ENCODE measurements around the gene PGM2. TPM values are rescaled to one million over a fixed set of nuclear protein-coding genes. Genes with fewer than 3 reads are reported as not detected.

Gene PGM2
- total RNA-seq, 1 experiment from 2014 or later = 31.0 TPM

- H3K27me3 ChIP-seq (replicated peaks; ENCODE audit: insufficient read depth, low read depth, low read length, poor library complexity) = no peaks in the 10 kb centered on the region
- TF ChIP-seq, protein P1, sequence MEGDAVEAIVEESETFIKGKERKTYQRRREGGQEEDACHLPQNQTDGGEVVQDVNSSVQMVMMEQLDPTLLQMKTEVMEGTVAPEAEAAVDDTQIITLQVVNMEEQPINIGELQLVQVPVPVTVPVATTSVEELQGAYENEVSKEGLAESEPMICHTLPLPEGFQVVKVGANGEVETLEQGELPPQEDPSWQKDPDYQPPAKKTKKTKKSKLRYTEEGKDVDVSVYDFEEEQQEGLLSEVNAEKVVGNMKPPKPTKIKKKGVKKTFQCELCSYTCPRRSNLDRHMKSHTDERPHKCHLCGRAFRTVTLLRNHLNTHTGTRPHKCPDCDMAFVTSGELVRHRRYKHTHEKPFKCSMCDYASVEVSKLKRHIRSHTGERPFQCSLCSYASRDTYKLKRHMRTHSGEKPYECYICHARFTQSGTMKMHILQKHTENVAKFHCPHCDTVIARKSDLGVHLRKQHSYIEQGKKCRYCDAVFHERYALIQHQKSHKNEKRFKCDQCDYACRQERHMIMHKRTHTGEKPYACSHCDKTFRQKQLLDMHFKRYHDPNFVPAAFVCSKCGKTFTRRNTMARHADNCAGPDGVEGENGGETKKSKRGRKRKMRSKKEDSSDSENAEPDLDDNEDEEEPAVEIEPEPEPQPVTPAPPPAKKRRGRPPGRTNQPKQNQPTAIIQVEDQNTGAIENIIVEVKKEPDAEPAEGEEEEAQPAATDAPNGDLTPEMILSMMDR (conservative IDR thresholded peaks at IDR 0.05; ENCODE audit: low read depth, low read length) = no peak
- TF ChIP-seq EZH2 (IDR thresholded peaks at IDR 0.05; ENCODE audit: borderline replicate concordance, low read depth, low read length, poor library complexity, severe bottlenecking) = no peak
- intact Hi-C loops (cut with micrococcal nuclease; ENCODE audit: unreplicated experiment) = no loop called here
- ChIA-PET CTCF (no interaction called here), POLR2A (ENCODE audit: low non-redundant PET) (no interaction called here)
- H3K36me3 ChIP-seq (ENCODE audit: insufficient read depth, low read length, poor library complexity, severe bottlenecking) = peaks cover 12% of the 10 kb centered on the region
- H3K27ac ChIP-seq (ENCODE audit: low read depth, low read length, poor library complexity, severe bottlenecking) = peak overlapping the region; percentile 34
- no peak for DNase-seq (ENCODE audit: low spot score)
- H3K4me3 ChIP-seq (ENCODE audit: low read depth, low read length, poor library complexity, severe bottlenecking) = no peak overlapping the region
- no peaks in the 10 kb centered on the region for H3K9me3 ChIP-seq (ENCODE audit: low read depth, low read length, poor library complexity, severe bottlenecking)
- no TSS peak for BruUV-seq (replicated peaks)
- H3K4me1 ChIP-seq (ENCODE audit: insufficient read depth, low read length, poor library complexity, severe bottlenecking) = peaks cover 18% of the 10 kb centered on the region
These were observed 9.8 kb downstream of the PGM2 start for GRCh38 chr4:37836274-37836673.

DNA sequence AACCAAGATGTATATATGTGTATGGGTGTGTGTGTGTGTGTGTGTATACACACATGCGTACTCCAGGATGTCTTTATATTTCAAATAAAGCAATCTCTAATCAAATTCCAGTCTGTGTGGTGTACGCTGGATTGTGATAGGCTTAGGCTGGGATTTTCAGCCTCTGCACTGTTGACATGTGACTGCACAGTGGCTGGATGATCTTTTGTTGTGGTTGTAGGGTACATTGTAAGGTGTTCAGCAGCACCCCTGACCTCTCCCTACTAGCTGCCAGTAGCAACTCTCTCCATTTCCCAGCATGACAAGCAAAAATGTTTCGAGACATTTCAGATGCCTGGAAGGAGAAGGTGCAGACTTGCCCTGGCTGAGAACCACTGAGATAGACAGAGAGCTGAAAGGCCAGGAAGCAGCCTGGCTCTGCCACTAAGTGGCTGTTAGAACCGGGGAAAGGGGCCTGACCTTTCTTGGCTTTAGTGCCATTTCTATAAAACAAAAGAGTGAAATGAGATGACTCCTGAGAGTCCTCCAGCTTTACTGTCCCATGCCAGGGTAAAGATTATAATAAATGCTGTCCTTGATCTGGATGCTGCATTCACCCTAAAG is 10.5 kb downstream of the PGM2 start:
- Histone ChIP-seq H3K4me3 (ENCODE audit: low read depth, low read length, poor library complexity, severe bottlenecking) (no peak overlapping the region), H3K27ac (ENCODE audit: low read depth, low read length, poor library complexity, severe bottlenecking) (peak overlapping the region; percentile 34), H3K9me3 (ENCODE audit: low read depth, low read length, poor library complexity, severe bottlenecking) (no peaks in the 10 kb centered on the region), H3K36me3 (ENCODE audit: insufficient read depth, low read length, poor library complexity, severe bottlenecking) (peaks cover 7% of the 10 kb centered on the region), H3K4me1 (ENCODE audit: insufficient read depth, low read length, poor library complexity, severe bottlenecking) (peaks cover 18% of the 10 kb centered on the region), H3K27me3 (replicated peaks; ENCODE audit: insufficient read depth, low read depth, low read length, poor library complexity) (no peaks in the 10 kb centered on the region)
- ChIA-PET POLR2A (ENCODE audit: low non-redundant PET) (no interaction called here), CTCF (no interaction called here)
- BruUV-seq (replicated peaks) = no TSS peak
- TF ChIP-seq, protein P1 (conservative IDR thresholded peaks at IDR 0.05; ENCODE audit: low read depth, low read length) = no peak
- no peak for TF ChIP-seq EZH2 (IDR thresholded peaks at IDR 0.05; ENCODE audit: borderline replicate concordance, low read depth, low read length, poor library complexity, severe bottlenecking)
- no peak for DNase-seq (ENCODE audit: low spot score)
- intact Hi-C loops (cut with micrococcal nuclease; ENCODE audit: unreplicated experiment) = no loop called here

GRCh38 chr4:37837446-37837845 is 11.0 kb downstream of the PGM2 start:
- H3K27me3 ChIP-seq (replicated peaks; ENCODE audit: insufficient read depth, low read depth, low read length, poor library complexity) = no peaks in the 10 kb centered on the region
- H3K27ac ChIP-seq (ENCODE audit: low read depth, low read length, poor library complexity, severe bottlenecking) = peak overlapping the region; percentile 34
- BruUV-seq (replicated peaks) = no TSS peak
- intact Hi-C loops (cut with micrococcal nuclease; ENCODE audit: unreplicated experiment) = no loop called here
- peak; percentile 83 for DNase-seq (ENCODE audit: low spot score)
- no peak overlapping the region for H3K4me3 ChIP-seq (ENCODE audit: low read depth, low read length, poor library complexity, severe bottlenecking)
- CTCF ChIA-PET = no interaction called here
- H3K36me3 ChIP-seq (ENCODE audit: insufficient read depth, low read length, poor library complexity, severe bottlenecking) = peaks cover 7% of the 10 kb centered on the region
- no peaks in the 10 kb centered on the region for H3K9me3 ChIP-seq (ENCODE audit: low read depth, low read length, poor library complexity, severe bottlenecking)
- H3K4me1 ChIP-seq (ENCODE audit: insufficient read depth, low read length, poor library complexity, severe bottlenecking) = peaks cover 18% of the 10 kb centered on the region
- TF ChIP-seq, protein P1 (conservative IDR thresholded peaks at IDR 0.05; ENCODE audit: low read depth, low read length) = no peak
- TF ChIP-seq EZH2 (IDR thresholded peaks at IDR 0.05; ENCODE audit: borderline replicate concordance, low read depth, low read length, poor library complexity, severe bottlenecking) = no peak
- POLR2A ChIA-PET (ENCODE audit: low non-redundant PET) = no interaction called here

Measured in A673 (cell line).